Posterior cingulate gyrus (tissue), 11 donors: ENCODE data around the gene FIP1L1.
"Not testable (repeated sequence)": the region's sequence is repeated elsewhere in the genome, so short reads cannot be mapped to it uniquely, and the experiment has no call there.

Experiments used
- DNase-seq, 10 donors: peaks; one replicate each; pipeline versions ENCODE4 v3.0.0 to v3.0.0-alpha.2; 2020 to 2021; ENCODE audit warnings: mixed read lengths in 3 of 10
- intact Hi-C: fragments of 100-400 bp; cut with DNase I; formaldehyde crosslinking; loops from one replicate; pipeline ENCODE4 v1.15.1; 2023

Gene FIP1L1

GRCh38 chr4:53371843-53372521, 5.5 kb upstream of the FIP1L1 start:
- DNase-seq: no peak
- intact Hi-C loops: no loop called here

GRCh38 chr4:53374777-53375258, 2.6 kb upstream of the FIP1L1 start:
- no peak for DNase-seq
- intact Hi-C loops: no loop called here

- DNase-seq: no peak
- intact Hi-C loops: loop anchor here (1.0 kb wide), 1 partner anchor 11 kb away; the partner anchor contains the start of gene SCFD2
Measured at GRCh38 chr4:53376900-53377299, 541 bp upstream of the FIP1L1 start.

- intact Hi-C loops: no loop called here
- DNase-seq: no peak
Measured at GRCh38 chr4:53378171-53378482, 686 bp downstream of the FIP1L1 start.

DNA sequence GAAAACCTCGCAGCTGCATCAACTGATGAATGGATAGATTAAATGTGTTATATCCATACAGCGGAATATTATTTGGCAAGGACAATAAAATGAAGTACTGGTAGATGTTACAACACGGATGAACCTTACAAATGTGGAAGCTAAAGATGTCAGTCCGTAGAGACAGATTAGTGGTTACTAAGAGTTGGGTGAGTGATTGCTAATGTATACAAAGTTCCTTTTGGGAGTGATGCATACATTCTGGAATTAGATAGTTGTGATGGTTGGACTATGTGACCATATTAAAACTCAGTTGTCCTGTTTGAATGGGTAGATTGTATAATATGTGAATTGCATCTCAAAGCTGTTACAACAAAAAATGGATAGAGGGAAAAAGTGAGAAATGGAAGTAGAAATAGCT, 2.8 kb downstream of the FIP1L1 start:
- no peak for DNase-seq
- intact Hi-C loops: no loop called here

DNA sequence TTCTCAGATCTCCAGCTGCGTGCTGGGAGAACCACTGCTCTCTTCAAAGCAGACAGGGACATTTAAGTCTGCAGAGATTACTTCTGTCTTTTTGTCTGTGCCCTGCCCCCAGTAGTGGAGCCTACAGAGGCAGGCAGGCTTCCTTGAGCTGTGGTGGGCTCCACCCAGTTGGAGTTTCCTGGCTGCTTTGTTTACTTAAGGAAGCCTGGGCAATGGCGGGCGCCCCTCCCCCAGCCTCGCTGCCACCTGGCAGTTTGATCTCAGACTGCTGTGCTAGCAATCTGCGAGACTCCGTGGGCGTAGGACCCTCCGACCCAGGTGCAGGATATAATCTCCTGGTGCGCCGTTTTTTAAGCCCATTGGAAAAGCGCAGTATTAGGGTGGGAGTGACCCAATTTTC, 32.0 kb downstream of the FIP1L1 start:
- DNase-seq, intact Hi-C loops: not testable (repeated sequence)

DNA sequence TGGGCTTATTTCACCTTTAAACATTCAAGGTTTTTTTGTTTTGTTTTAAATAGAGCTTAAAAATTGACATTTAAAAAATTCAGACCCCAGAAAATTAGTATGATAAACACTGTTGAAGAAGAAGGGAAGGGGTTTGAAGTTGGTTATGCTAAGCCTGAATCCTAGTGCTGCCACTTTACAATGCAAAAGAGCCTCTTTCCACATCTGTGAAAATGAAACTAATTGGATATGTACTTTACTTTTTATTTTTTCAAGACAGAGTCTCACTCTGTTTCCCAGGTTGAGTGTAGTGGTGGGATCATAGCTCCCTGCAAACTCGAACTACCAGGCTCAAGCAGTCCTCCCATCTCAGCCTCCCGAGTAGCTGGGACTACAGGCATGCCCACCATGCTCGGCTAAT, 41.8 kb downstream of the FIP1L1 start:
- DNase-seq: no peak
- intact Hi-C loops: no loop called here

DNA sequence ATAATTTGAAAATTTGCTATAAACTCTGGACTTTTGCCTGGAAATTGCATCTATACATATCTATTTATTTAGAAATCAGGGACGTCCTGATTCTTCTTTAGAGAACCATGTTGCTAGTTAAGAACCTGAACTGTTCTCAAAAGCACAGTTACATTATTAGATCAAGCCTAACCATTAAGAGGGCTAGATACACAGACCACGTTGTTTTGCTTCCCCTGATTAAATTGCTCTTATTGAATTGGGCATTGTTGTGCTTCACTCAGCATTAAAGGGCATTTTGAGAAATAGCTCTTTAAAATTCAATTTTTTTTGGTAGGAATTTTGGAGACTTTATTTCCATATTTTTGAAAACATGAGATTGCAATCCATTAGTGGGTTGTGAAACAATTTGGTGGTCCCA, 44.4 kb downstream of the FIP1L1 start:
- intact Hi-C loops: no loop called here
- no peak for DNase-seq

GRCh38 chr4:53422367-53422766, 44.9 kb downstream of the FIP1L1 start:
- intact Hi-C loops: no loop called here

DNA sequence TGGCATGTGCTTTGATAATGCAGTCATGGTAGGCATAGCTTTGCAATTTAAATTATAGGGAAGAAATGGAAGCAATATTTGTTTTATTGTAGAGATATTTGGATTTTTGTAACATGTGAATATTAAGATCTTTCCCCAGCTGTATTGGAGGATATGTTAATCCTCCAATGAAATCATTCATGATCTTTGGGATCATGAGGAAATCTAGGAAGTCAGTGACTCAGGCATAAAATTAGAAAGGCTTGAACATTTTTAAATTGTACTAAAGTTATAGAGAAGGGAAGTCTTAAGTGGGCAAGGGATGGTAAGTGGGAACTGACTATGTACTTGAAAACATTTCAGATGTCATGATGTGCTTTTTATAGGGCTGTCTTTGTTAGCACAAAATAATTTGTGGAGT, 46.8 kb downstream of the FIP1L1 start:
- no peak for DNase-seq
- intact Hi-C loops: no loop called here

More at GRCh38 chr4:53422367-53422766, 44.9 kb downstream of the FIP1L1 start:
- no peak for DNase-seq

- intact Hi-C loops: no loop called here
- no peak for DNase-seq
Measured at GRCh38 chr4:53427366-53427765, 49.9 kb downstream of the FIP1L1 start.

DNA sequence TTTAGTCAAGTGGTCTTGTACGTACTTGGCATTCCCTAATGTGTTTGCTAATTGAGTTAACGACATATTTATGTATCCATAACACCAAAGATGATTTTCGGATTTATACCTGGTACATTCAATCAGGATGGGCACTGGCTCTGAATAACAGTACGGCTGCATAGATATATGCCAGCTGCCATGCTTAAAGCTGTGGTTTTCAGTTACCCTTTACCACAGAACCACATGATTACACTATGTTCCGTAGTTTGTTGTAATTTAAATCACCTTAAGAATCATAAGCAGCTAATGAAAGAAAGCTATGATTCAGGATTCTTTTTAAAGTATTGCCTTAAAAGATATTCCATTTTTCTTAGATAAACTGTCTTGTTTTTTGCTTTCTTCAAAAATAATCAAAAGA, 53.6 kb downstream of the FIP1L1 start:
- DNase-seq: no peak
- intact Hi-C loops: no loop called here

DNA sequence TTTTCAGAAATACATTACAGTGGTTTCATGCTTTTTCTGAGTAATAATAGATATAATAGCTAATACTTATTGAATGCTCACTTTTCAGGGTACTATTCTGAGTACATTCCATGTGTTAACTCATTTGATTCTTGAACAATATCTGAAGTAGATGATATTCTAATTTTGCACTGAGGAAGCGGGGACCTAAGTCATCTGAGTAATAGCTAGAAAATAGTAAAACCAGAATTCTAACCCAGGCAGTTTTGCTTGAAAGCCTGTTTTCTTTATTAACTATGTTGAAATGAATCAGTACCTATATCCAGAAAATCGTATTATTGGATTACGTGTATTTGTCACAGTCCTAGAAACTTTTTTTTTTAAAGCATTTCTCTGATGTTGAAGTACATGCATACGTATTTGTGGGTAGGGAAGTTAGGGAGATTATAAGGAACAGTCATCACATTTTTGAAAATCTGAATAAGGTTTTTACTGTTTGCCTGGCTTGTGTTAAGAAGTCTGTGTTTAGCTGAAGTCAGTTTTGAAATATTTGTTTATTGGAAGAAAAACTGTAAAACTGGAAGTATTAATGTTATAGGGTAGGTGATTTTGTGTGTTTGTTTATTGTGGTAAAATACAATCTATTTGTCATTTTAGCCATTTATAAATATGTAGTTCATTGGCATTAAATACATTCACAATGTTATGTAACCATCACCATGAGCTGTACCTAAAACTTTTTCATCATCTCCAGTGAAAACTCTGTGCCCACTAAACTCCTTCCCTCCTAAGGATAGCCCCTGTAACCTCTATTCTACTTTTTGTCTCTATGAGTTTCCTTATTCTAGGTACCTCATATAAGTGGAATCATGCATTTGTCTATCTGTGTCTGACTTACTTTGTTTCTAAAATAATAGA, 55.3 kb downstream of the FIP1L1 start:
- intact Hi-C loops: no loop called here
- no peak for DNase-seq

DNA sequence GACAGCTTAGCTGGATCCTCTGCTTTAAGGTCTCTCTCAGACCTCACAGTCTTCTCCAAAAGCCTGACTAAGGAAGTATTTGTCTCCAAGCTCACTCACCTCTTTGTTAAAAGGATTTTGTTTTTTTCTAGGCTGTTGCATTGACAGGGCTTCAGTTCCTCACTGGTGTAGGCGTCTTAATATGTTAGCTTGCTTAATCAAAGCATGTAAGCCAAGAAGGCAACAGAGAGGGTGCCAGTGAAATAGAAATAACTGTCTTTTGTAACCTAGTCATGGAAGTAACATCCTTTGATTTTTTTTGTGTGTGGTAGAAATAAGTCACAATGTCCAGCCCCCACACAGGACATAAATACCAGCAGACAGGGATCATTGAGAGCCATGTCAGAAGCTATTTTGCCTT, 58.8 kb downstream of the FIP1L1 start:
- no peak for DNase-seq
- intact Hi-C loops: no loop called here

DNA sequence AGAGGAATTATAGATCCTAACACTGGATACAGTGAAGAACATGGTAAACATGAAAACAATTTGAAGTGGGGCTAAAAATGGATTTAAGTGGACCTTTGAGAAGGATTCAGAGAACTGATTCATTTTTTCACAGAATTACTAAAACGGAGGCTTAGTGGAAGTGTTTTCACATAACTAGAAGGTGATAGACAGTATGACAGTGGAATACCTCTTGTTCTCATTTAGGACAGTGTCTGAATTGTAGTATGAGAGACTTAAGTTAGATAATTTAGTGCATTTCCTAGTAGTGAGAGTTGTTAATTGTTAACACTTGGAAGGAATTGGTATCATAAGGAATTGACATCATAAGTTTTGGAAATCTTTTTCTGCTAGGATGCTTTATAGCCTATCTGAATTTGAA, 64.1 kb downstream of the FIP1L1 start:
- intact Hi-C loops: no loop called here
- DNase-seq: no peak

GRCh38 chr4:53444954-53445353, 67.5 kb downstream of the FIP1L1 start:
- intact Hi-C loops: no loop called here

DNA sequence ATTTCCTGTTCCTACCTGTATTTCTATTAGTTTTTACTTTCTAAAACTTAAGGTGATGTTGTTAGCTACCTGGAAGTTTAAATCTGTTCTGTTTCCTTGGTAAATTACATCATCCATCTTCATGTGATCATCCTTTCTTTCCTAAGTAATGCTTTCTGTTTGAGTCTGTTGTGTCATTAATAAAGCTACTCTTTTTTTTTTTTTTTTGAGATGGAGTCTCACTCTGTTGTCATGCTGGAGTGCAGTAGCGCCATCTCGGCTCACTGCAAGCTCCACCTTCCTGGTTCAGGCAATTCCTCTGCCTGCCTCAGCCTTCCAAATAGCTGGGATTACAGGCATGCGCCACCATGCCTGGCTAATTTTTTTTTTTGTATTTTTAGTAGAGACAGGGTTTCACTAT, 73.3 kb downstream of the FIP1L1 start:
- no peak for DNase-seq
- intact Hi-C loops: no loop called here

More at GRCh38 chr4:53444954-53445353, 67.5 kb downstream of the FIP1L1 start:
- DNase-seq: no peak

- intact Hi-C loops: no loop called here
- no peak for DNase-seq
Measured at GRCh38 chr4:53453385-53453784, 75.9 kb downstream of the FIP1L1 start.

- no peak for DNase-seq
- intact Hi-C loops: no loop called here
Measured at GRCh38 chr4:53455766-53456165, 78.3 kb downstream of the FIP1L1 start.

- no peak for DNase-seq
- intact Hi-C loops: no loop called here
Measured at GRCh38 chr4:53456178-53456577, 78.7 kb downstream of the FIP1L1 start.

- intact Hi-C loops: no loop called here
- DNase-seq: no peak
Measured at GRCh38 chr4:53459548-53459947, 82.1 kb downstream of the FIP1L1 start.

GRCh38 chr4:53461244-53461643, 83.8 kb downstream of the FIP1L1 start:
- intact Hi-C loops: no loop called here
- no peak for DNase-seq
